KMS-11 (cell line): ENCODE measurements around the gene WDR73.

ENCODE experiments used
- H2AFZ ChIP-seq: fragments of 200-600 bp; sonication (generic); 2 replicates; pipeline ENCODE4 v1.6.1; 2016; ENCODE audit warnings: antibody characterized with exemption, mixed run types, low read depth
- H3K27ac ChIP-seq: fragments of 200-600 bp; sonication (generic); 2 replicates; pipeline ENCODE4 v1.6.1; 2016; ENCODE audit warnings: mild to moderate bottlenecking, mixed run types
- H3K27me3 ChIP-seq: fragments of 200-600 bp; sonication (generic); 2 replicates; pipeline ENCODE4 v1.6.1; 2017; ENCODE audit warnings: mild to moderate bottlenecking, low read depth, mixed run types, moderate library complexity; ENCODE audit not compliant: insufficient read depth
- H3K36me3 ChIP-seq: fragments of 200-600 bp; sonication (generic); 2 replicates; pipeline ENCODE4 v1.6.1; 2017; ENCODE audit warnings: mild to moderate bottlenecking, mixed run types; ENCODE audit not compliant: insufficient read depth
- H3K4me1 ChIP-seq: fragments of 200-600 bp; sonication (generic); 2 replicates; pipeline ENCODE4 v1.6.1; 2016; ENCODE audit warnings: mild to moderate bottlenecking, low read depth, mixed run types; ENCODE audit not compliant: poor library complexity, severe bottlenecking
- H3K4me2 ChIP-seq: fragments of 200-600 bp; sonication (generic); 2 replicates; pipeline ENCODE4 v1.7.0; 2016; ENCODE audit warnings: mild to moderate bottlenecking, mixed run types
- H3K4me3 ChIP-seq: fragments of 200-600 bp; sonication (generic); IDR thresholded peaks from 2 replicates; pipeline ENCODE4 v1.6.1; 2017; ENCODE audit warnings: low read depth, low read length, mixed read lengths; ENCODE audit not compliant: insufficient read depth
- H3K79me2 ChIP-seq: fragments of 200-600 bp; sonication (generic); 2 replicates; pipeline ENCODE4 v1.6.1; 2016; ENCODE audit warnings: low read depth, mixed run types; ENCODE audit not compliant: insufficient read depth
- H3K9ac ChIP-seq: fragments of 200-600 bp; sonication (generic); 2 replicates; pipeline ENCODE4 v1.6.1; 2016; ENCODE audit warnings: mild to moderate bottlenecking, mixed run types
- H4K20me1 ChIP-seq: fragments of 200-600 bp; sonication (generic); 2 replicates; pipeline ENCODE4 v1.6.1; 2016; ENCODE audit warnings: mild to moderate bottlenecking, mixed run types; ENCODE audit not compliant: insufficient read depth
- TF ChIP-seq, protein P1 (sequence below): fragments of 200-600 bp; sonication (generic); conservative IDR thresholded peaks from 2 replicates; pipeline ENCODE4 v1.6.1; 2017; ENCODE audit warnings: low read depth, mild to moderate bottlenecking, antibody characterized with exemption, low read length, moderate library complexity, mixed read lengths

The WDR73 gene

DNA sequence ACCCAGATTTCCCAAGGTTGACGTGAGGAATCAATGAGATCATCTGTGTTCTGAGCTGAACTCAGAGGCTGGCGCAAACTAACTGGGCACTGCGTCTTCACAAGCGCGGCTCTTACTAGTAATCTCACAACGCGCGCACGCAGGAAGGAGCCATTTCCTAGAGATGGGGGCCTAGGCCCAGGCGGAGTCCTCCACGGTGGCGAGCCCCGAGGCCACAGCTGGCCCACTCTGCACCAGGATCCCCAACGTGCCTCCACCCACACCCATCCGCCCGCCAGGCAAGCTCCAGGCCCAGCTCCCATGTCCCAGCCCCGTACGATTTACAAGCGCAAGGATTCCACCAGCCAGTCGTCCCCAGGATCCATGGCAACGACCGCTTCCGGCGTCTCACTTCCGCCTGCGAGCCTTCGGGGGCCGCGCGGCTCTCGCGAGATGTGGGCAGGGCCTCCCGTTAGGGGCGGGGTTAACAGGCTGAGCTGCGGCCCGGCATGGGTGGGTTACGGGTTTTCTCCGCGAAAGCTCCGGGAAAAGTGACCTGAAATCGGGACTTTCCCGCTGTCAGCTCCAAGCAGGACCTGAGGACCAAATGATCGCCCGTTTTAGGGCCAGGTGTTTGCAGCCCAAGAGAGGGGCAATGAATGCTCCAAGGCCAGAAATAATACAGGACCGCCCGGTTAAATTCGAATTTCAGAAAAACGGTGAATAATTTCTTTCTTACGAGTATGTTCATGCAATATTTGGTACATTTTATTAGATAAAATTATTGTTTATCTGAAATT, at the start of gene WDR73:
Gene WDR73, minus strand, starts transcription at position 374 of the 779 bp plus-strand sequence. Its CDS starts 9 bp downstream, at position 365.
- H2AFZ ChIP-seq: peak within 1 kb of the TSS; percentile 79
- H3K79me2 ChIP-seq: peaks cover 15% of the 10 kb centered on the region; the same call in 1 of the 2 replicates
- H3K4me1 ChIP-seq: peaks cover 38% of the 10 kb centered on the region
- peak within 1 kb of the TSS; percentile 36 for H3K27ac ChIP-seq
- peak within 1 kb of the TSS; percentile 72 for H3K9ac ChIP-seq
- no peaks in the 10 kb centered on the region for H3K27me3 ChIP-seq
- TF ChIP-seq, protein P1, sequence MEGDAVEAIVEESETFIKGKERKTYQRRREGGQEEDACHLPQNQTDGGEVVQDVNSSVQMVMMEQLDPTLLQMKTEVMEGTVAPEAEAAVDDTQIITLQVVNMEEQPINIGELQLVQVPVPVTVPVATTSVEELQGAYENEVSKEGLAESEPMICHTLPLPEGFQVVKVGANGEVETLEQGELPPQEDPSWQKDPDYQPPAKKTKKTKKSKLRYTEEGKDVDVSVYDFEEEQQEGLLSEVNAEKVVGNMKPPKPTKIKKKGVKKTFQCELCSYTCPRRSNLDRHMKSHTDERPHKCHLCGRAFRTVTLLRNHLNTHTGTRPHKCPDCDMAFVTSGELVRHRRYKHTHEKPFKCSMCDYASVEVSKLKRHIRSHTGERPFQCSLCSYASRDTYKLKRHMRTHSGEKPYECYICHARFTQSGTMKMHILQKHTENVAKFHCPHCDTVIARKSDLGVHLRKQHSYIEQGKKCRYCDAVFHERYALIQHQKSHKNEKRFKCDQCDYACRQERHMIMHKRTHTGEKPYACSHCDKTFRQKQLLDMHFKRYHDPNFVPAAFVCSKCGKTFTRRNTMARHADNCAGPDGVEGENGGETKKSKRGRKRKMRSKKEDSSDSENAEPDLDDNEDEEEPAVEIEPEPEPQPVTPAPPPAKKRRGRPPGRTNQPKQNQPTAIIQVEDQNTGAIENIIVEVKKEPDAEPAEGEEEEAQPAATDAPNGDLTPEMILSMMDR: no peak
- H3K36me3 ChIP-seq: no peaks in the 10 kb centered on the region; the same call in 1 of the 2 replicates
- H4K20me1 ChIP-seq: no peaks in the 10 kb centered on the region
- no peak within 1 kb of the TSS for H3K4me3 ChIP-seq
- H3K4me2 ChIP-seq: peak within 1 kb of the TSS; percentile 87

DNA sequence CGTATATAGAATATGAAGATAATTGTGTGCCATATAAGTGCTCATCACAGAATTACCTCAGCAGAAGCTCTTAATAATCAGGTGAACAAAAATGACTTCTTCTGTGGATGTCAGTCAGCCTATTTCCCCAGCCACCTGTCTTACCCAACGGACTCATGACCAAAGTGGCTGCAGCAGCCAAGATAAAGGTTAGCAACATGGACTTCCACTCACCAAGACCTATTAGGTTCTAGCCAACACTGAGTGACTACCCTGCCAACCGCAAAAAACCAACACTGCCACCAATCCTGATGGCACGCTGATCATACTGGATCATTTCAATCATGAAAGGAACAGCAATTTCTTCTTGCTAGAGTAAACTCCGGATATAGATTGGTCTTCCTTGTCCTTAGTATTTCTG, 49.7 kb upstream of the WDR73 start:
- Histone ChIP-seq H4K20me1 (peaks cover 9% of the 10 kb centered on the region; the same call in 1 of the 2 replicates), H3K36me3 (no peaks in the 10 kb centered on the region), H3K27ac (no peak overlapping the region), H3K4me3 (no peak overlapping the region), H2AFZ (no peak overlapping the region), H3K79me2 (peaks cover 92% of the 10 kb centered on the region), H3K4me2 (no peak overlapping the region), H3K9ac (no peak overlapping the region), H3K27me3 (no peaks in the 10 kb centered on the region), H3K4me1 (peaks cover 11% of the 10 kb centered on the region)
- TF ChIP-seq, protein P1: no peak

DNA sequence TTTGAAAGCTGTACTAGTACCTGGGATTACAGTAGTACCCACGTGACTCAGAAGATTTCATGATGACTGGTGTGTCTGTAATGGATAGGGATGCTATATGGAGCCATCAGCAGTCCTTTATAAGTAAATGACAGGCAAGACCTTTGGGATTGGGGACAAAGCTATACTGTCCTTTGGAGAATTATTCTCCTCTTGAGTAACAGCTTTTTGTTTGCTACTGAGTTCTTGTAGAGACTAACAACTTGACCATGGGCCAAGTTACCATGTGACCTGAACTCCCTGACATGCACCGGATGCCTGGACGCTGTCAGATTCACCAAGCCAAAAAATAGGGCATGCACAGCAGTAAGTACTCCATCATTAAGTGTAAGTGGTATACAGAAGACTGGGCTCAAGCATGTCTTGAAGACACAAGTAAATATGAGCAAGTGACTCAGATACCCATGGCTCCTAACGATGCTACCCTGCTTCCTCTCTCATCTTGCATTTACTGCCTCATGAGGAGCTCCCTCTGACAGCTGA, 48.9 kb upstream of the WDR73 start:
- peaks cover 9% of the 10 kb centered on the region; the same call in 1 of the 2 replicates for H4K20me1 ChIP-seq

DNA sequence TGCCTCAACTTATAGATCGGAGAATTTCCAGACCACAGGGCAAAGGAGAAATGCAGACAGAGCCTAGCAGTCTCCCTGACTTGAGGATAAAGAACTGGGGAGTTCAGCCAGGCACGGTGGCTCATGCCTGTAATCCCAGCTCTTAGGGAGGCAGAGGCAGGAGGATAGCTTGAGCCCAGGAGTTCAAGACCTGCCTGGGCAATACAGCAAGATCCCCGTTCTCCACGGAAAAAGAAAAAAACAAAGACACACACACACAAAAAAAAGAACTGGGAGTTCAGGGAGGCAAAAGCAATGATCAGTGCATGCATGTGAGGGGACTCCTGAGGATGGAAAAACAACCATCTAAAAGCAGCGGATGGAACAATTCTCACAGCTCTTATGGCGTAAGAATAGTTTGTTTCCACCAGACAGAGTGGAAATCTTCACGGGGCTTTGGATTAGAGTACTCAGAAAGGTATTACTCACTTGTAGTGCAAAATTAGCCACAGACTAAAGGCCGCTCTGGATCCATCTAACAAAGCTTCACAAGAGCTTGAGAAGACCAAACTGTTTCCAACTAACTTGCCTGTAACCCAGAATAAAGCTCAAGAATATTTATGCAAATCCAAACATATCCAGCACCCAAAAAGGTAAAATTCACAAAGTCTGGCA, 45.6 kb upstream of the WDR73 start:
- H3K27me3 ChIP-seq: no peaks in the 10 kb centered on the region
- TF ChIP-seq, protein P1: no peak
- H3K27ac ChIP-seq: no peak overlapping the region
- peaks cover 9% of the 10 kb centered on the region for H4K20me1 ChIP-seq
- H3K9ac ChIP-seq: no peak overlapping the region
- H3K4me3 ChIP-seq: no peak overlapping the region
- no peak overlapping the region for H3K4me2 ChIP-seq
- H3K4me1 ChIP-seq: peaks cover 26% of the 10 kb centered on the region
- no peaks in the 10 kb centered on the region for H3K36me3 ChIP-seq
- H3K79me2 ChIP-seq: peaks cover 95% of the 10 kb centered on the region
- no peak overlapping the region for H2AFZ ChIP-seq

More for the DNA sequence above, 48.9 kb upstream of the WDR73 start:
- Histone ChIP-seq H3K4me3 (no peak overlapping the region), H3K9ac (no peak overlapping the region), H3K4me1 (peaks cover 15% of the 10 kb centered on the region), H3K4me2 (no peak overlapping the region), H2AFZ (no peak overlapping the region), H3K79me2 (peaks cover 92% of the 10 kb centered on the region), H3K27ac (no peak overlapping the region), H3K27me3 (no peaks in the 10 kb centered on the region), H3K36me3 (no peaks in the 10 kb centered on the region)
- TF ChIP-seq, protein P1: no peak
